NCI-H510A treated with DMSO at 0.1 percent for 48 hours (cell line): ENCODE data around the gene FDXR.

Source experiments
- DNase-seq: peaks from one replicate; lab custom pipeline; 2025; lab: John Stamatoyannopoulos, UW

FDXR gene

GRCh38 chr17:74857191-74857590 lies 15.6 kb downstream of the FDXR start:
- DNase-seq: no peak

GRCh38 chr17:74856112-74856511 lies 16.7 kb downstream of the FDXR start:
- DNase-seq: no peak

GRCh38 chr17:74855323-74855722 lies 17.5 kb downstream of the FDXR start:
- no peak for DNase-seq

GRCh38 chr17:74854792-74855191 lies 18.0 kb downstream of the FDXR start:
- DNase-seq: no peak

DNA sequence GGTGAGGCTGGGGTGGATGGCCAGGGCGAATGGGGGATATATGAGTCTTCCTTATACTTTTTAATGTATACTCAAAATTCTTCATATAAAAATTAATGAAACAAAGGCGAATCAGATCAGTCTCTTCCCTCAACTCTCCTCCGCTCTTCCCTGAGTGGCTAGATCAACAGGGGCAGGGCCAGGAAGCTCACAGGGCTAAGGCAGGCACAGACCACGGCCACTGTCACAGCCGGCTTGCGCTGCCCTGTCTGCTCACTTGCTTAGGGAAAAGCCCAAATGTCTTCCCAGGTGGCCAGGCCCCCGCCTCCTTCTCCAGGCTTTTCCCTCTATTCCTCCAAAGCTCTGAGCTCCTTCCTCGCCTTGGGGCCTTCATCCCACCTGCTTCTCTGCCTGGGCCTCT lies 19.1 kb downstream of the FDXR start:
- DNase-seq: peak; percentile 53

GRCh38 chr17:74853048-74853397 lies 19.8 kb downstream of the FDXR start:
- no peak for DNase-seq

DNA sequence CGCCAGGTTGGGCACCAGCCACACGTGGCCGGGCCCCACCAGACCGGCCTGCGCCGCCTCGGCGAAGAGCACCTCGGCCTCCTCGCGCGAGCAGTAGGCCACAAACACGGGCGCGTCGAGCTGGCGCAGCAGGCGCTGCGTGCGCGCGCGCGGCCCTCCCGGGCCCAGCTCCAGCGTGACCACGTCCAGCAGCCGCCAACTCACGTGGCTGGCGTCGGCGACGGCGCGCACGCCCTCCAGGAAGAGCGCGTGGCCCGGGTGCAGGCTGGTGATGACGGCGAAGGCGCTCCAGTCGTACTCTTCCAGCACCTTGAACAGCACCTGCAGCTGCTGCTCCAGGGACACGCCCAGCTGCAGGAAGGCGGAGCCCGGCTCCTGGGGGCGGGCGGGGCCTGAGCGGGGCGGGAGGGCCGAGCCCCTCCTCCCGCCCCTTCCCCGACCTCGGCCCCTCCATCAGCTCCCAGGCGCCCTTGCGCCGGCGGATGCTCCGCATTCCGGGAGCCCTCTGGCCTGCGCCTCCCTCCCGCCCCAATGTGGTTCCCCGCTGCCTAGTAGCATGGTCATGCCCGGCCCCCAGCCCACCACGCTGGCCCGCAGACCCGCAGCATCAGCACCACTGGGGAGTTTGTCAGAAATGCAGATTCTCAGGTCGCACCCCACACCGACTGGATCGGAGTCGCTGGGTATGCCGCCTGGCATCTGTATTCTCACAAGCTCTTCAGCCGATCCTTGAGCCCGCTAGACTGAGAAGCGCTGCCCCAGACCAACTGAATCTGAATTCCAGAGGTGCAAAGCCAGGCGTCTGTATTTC lies 20.4 kb downstream of the FDXR start:
- DNase-seq: peak; percentile 8

DNA sequence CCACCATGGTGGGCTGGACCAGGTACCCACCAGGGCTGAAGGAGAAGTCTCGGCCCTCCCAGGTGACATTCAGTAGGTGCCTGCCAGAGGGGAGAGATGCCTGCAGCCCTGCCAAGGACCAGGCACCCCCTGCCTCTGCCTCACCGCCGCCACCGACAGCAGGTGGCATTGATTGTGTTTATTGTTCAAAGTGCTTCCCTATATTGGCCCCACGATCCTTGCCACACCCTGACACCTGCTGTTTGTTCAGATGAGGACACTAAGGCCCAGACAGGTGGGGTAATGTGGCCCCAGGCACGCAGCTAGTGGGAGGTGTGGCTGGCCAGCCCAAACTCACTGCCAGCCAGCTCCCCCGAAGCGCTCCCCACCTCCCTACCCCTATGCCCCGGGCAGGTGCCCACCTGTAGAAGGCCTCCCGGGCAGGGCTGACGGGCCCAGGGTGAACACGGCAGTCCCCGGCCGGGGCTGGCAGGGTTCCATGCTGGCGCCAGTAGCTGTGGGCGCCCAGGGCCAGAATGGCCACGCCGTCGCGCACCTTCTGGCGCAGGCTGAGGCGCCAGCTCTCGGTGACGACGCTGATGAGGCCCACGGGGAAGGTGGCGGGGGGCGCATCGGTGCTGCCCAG lies 21.1 kb downstream of the FDXR start:
- peak; percentile 88 for DNase-seq

- DNase-seq: peak; percentile 86
These were observed 21.9 kb downstream of the FDXR start for GRCh38 chr17:74850914-74851313.

- no peak for DNase-seq
These were observed 22.5 kb downstream of the FDXR start for GRCh38 chr17:74850310-74850709.

DNA sequence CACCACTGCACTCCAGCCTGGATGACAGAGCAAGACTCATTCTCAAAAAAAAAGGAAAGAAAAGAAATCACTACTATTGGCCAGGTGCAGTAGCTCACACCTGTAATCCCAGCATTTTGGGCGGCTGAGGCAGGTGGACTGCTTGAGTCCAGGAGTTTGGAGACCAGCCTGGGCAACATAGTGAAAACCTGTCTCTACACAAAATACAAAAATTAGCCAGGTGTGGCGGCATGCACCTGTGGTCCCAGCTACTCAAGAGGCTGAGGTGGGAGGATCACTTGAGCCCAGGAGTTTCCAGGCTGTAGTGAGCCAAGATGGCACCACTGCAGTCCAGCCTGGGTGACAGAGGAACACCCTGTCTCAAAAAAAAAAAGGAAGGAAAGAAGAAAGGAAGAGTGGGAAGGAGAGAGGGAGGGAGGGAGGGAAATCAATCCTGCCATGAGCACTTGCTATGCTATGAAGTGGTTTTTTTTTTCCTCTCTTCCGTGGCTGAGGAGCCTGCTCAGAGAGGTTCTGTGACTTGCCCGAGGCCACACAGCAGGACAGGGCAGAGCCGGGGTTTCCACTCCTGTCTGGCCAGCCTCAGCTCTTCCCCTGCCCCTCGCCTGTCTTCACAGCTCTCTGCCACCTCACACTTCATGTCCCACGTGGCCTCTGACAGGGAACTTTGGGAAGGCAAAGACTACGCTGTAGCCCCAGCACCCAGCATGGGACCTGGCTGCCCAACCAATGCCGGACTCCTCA lies 24.0 kb downstream of the FDXR start:
- no peak for DNase-seq

- no peak for DNase-seq
These were observed 26.2 kb downstream of the FDXR start for GRCh38 chr17:74846621-74847020.

DNA sequence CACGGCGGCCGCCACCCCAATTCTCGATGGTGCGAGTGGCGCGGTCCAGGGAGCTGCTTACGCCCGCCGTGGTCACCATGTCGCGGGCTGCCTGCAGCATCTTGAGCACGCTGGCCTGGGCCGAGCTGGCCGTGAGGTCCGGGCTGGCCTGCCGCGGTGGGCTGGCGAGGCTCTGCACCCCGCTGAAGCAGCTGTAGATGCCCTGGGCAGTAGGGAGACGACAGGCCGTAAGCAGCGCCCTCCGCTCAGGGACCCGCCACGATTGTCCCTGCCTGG lies 29.5 kb downstream of the FDXR start:
- DNase-seq: no peak

GRCh38 chr17:74842599-74843351 lies 30.0 kb downstream of the FDXR start:
- peak; percentile 86 for DNase-seq

GRCh38 chr17:74842146-74842598 lies 30.6 kb downstream of the FDXR start:
- no peak for DNase-seq

DNA sequence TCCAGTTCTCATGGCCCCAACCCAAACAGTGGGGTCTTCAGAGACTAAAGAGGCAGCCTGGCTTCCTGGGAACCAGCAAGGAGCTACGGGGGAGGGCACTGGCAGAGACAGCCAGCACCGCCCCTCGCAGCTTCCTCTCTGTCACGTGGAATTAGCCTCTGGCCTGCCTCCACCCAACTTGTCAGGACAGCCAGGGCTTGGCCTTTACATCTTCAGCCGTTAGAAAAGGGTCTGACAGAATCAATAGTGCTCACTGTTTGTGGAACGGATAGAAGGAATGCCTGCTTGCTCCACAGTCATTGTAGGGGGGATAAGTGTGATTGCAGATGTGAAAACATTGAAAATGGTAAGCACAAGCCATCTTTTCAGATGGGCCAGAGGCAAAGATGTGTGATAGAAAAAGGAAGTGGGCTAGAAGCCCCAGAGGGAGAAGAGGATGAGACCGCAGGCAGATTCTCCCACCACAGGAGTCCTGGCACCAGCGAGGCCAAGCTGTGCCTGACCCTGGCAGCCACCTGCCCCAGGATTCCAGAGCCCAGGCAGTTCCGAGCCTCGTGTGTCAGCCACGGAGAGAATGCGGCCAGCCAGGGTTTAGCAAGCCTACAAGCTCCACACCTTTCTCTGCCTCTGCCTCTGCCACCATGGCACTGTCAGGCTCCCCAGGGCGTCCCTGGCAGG lies 31.7 kb downstream of the FDXR start:
- no peak for DNase-seq

DNA sequence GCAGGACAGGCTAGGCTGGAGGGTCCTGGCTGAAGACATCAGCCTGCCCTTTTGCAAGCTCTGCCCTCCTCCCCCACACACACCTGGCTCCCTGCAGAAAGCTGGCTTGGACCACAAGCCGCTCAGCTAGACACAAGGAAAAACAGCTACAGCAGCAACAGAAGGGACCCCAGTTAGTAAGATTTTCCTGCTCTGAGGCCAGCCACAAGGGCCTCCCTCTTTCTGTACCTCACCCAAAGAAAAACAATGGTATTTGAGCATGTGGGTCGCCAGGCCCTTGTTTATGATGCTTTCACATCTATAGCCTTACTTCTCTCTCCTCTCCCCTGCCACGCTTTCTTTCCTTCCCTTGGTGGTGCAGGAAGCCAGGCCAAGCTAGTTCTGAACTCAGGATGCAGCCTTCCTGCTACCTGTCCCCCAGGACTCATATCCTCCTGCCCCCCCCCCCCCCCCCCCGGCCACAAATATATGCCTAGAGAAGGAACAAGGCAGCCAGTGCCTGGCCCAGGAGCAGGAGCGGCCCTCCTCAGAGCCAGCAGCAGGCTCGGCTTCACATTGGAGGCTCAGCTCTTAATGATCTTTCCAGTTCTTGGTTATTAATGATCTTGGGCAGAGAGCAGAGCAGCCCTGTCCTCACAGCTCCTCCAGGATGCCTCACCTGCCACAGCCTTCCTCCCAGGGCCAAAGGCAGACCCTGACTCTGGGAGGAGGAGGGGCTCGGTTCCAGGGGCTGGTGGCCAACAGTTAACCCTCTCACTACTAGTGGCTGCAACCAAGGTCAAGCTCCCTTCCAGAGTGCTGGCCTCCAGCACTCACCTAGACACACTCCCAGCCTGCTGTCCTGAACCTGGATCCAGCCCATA lies 32.6 kb downstream of the FDXR start:
- DNase-seq: no peak

DNA sequence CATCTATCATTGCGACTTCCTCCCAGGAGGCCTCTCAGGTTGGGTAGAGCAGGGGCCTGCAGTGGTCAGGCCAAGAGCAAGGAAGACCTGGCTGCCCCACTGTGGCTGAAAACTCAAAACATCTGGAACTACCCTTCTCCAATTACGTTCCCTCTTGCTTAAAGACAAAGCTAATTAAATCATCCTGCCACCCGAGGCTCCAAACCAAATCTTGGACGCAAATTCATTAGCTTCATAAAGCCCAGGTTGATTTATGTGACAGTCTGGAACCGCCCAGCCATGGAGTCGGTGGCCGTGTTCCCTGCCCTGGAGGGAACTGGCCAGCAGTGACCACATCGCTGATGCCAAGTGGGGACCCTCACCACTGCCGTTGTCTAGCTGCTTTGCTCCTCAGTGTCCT lies 34.5 kb downstream of the FDXR start:
- no peak for DNase-seq

DNA sequence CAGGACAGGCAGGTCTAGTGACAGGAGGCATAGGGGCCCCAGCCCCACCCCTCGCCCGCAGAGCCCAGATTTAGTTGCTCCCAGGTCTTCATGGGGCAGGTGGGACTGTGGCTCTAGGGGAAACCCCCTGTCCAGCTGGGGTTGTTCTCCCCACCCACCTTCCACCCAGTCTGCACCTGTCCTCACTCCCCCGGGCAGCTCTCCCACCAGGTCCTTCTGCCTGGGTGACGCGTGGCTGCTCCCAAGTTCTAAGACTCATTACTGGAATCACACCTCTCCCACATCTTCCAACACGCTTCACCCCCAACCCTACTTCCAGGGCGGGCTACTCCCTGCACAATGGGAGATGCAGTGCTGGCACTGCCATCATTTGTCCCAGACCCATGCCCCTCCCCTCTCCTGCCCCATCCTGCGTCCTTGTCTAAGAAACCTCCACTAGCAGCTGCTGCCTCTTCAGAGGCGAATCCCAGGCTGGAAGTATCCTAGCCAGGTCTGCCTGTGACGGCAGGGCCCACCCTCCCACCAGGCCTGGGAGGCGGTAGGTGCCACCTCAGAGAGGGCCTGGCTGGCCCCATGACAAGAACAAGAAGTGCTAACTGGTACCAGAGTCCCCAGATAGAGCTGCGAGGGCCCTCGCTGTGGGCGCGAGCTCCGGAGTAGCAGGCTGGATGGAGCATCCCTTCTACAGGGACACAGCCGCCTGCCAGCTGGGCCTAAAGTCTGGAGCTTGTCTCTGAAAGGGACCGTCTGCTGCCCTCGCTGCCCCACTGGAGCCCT lies 35.9 kb downstream of the FDXR start:
- DNase-seq: no peak

DNA sequence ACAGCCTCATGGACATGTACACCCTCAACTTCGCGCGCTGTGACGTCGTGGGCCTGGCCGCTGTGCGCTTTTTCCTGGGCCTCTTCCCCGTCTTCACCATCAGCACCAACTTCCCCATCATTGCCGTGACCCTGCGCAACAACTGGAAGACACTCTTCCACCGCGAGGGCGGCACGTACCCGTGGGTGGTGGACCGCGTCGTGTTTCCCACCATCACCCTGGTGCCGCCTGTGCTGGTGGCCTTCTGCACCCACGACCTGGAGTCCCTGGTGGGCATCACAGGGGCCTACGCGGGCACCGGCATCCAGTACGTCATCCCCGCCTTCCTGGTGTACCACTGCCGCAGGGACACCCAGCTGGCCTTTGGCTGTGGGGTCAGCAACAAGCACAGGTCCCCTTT lies 36.6 kb downstream of the FDXR start:
- no peak for DNase-seq
